HEK293T (cell line): ENCODE data around the gene GNA14.

Source experiments
- ARNT ChIP-seq: fragments of 450-650 bp; IDR thresholded peaks from 2 replicates; pipeline ENCODE4 v1.6.1; 2017; ENCODE audit warnings: mild to moderate bottlenecking
- BHLHE40 ChIP-seq: fragments of 450-650 bp; IDR thresholded peaks from 2 replicates; pipeline ENCODE4 v1.6.1; 2016; ENCODE audit warnings: mild to moderate bottlenecking, moderate library complexity, borderline replicate concordance
- ELF4 ChIP-seq: fragments of 450-650 bp; IDR thresholded peaks from 2 replicates; pipeline ENCODE4 v1.6.1; 2017; ENCODE audit warnings: antibody characterized with exemption
- L3MBTL2 ChIP-seq: fragments of 450-650 bp; conservative IDR thresholded peaks from 2 replicates; pipeline ENCODE4 v1.6.1; 2016; ENCODE audit warnings: mild to moderate bottlenecking
- LEF1 ChIP-seq: fragments of 450-650 bp; IDR thresholded peaks from 2 replicates; pipeline ENCODE4 v1.6.1; 2017; ENCODE audit warnings: mild to moderate bottlenecking, borderline replicate concordance
- SP1 ChIP-seq: fragments of 450-650 bp; IDR thresholded peaks from 2 replicates; pipeline ENCODE4 v1.6.1; 2017

DNA sequence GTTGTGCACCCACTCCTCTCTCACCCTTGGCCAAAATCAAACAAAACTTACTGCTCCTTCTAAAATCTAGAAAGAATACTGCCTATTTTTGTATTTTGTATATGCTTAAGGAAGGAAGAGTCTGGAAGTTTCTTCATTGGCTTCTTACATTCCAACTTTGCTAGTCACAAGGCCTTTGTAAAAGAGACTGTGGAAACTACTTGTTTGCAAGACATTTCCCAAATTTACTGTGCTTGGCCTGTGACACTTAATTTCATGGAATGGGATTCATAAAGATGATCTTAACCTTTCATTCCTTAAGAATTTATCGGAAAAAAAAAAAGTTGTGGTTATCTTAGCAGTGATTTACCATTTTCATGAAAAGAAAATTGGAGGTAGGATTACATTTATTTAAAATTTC lies 261.9 kb downstream of the GNA14 start:
- no peak for TF ChIP-seq SP1
- TF ChIP-seq ELF4 = no peak
- TF ChIP-seq L3MBTL2 = no peak
- TF ChIP-seq BHLHE40 = no peak
- TF ChIP-seq ARNT = no peak
- no peak for TF ChIP-seq LEF1
